Measurements from ENCODE around the gene NPIPA5. TPM values are rescaled to one million over a fixed set of nuclear protein-coding genes. Genes with fewer than 3 reads are reported as not detected.

NPIPA5 gene
- total and polyA plus RNA-seq, 2 of the 13 experiments (the other 11 are each of a cell fraction or from before 2014, with no cell fraction given) = 9.7 to 21.5 TPM

GRCh38 chr16:15398618-15399316, 20.7 kb upstream of the NPIPA5 start (continued):
- TF ChIP-seq TRAFD1 (CRISPR knock-in tag; IDR thresholded peaks at IDR 0.05; ENCODE audit: borderline replicate concordance) (0 out of 2 replicates have a peak, but pooled peaks have one; percentile 80), TMF1 (CRISPR knock-in tag; IDR thresholded peaks at IDR 0.05; ENCODE audit: low read depth) (0 out of 2 replicates have a peak, but pooled peaks have one; percentile 36), ZNF547 (CRISPR knock-in tag; IDR thresholded peaks at IDR 0.05) (0 out of 2 replicates have a peak, but pooled peaks have one; percentile 13), ZNF382 (CRISPR knock-in tag; IDR thresholded peaks at IDR 0.05; ENCODE audit: borderline replicate concordance) (no peak), ZNF326 (CRISPR knock-in tag; IDR thresholded peaks at IDR 0.05; ENCODE audit: borderline replicate concordance) (no peak), PRMT3 (CRISPR knock-in tag; IDR thresholded peaks at IDR 0.05; ENCODE audit: borderline replicate concordance, low read depth) (no peak), ELF1 (CRISPR knock-in tag; IDR thresholded peaks at IDR 0.05) (peak; percentile 84), KLF6 (CRISPR knock-in tag; IDR thresholded peaks at IDR 0.05) (peak; percentile 79), ZNF891 (CRISPR knock-in tag; IDR thresholded peaks at IDR 0.05) (no peak), NR3C1 (CRISPR knock-in tag; IDR thresholded peaks at IDR 0.05) (no peak), BHLHE40 (IDR thresholded peaks at IDR 0.05; ENCODE audit: low read length) (no peak), GPBP1L1 (CRISPR knock-in tag; IDR thresholded peaks at IDR 0.05) (no peak), HCFC1 (IDR thresholded peaks at IDR 0.05; ENCODE audit: low read depth, low read length) (no peak), ZNF432 (CRISPR knock-in tag; IDR thresholded peaks at IDR 0.05; ENCODE audit: borderline replicate concordance) (no peak), ZBTB1 (CRISPR knock-in tag; IDR thresholded peaks at IDR 0.05; ENCODE audit: borderline replicate concordance) (no peak), ZFP36L2 (CRISPR knock-in tag; IDR thresholded peaks at IDR 0.05) (no peak), GFI1 (CRISPR knock-in tag; IDR thresholded peaks at IDR 0.05; ENCODE audit: borderline replicate concordance) (peak; percentile 81; the same call in 1 of the 2 replicates), HOXA3 (CRISPR knock-in tag; IDR thresholded peaks at IDR 0.05) (peak; percentile 86), FOXO1 (CRISPR knock-in tag; IDR thresholded peaks at IDR 0.05) (peak; percentile 67; the same call in 1 of the 2 replicates)
- TF ChIP-seq, protein P1, sequence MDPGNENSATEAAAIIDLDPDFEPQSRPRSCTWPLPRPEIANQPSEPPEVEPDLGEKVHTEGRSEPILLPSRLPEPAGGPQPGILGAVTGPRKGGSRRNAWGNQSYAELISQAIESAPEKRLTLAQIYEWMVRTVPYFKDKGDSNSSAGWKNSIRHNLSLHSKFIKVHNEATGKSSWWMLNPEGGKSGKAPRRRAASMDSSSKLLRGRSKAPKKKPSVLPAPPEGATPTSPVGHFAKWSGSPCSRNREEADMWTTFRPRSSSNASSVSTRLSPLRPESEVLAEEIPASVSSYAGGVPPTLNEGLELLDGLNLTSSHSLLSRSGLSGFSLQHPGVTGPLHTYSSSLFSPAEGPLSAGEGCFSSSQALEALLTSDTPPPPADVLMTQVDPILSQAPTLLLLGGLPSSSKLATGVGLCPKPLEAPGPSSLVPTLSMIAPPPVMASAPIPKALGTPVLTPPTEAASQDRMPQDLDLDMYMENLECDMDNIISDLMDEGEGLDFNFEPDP (CRISPR knock-in tag; conservative IDR thresholded peaks at IDR 0.05) = no peak
- TF ChIP-seq, protein P2, sequence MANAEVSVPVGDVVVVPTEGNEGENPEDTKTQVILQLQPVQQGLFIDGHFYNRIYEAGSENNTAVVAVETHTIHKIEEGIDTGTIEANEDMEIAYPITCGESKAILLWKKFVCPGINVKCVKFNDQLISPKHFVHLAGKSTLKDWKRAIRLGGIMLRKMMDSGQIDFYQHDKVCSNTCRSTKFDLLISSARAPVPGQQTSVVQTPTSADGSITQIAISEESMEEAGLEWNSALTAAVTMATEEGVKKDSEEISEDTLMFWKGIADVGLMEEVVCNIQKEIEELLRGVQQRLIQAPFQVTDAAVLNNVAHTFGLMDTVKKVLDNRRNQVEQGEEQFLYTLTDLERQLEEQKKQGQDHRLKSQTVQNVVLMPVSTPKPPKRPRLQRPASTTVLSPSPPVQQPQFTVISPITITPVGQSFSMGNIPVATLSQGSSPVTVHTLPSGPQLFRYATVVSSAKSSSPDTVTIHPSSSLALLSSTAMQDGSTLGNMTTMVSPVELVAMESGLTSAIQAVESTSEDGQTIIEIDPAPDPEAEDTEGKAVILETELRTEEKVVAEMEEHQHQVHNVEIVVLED (CRISPR knock-in tag; IDR thresholded peaks at IDR 0.05; ENCODE audit: borderline replicate concordance) = peak; percentile 66; the same call in 1 of the 2 replicates

Data from HepG2 (cell line).